ENCODE data around the gene GLT1D1. TPM values are rescaled to one million over a fixed set of nuclear protein-coding genes. Genes with fewer than 3 reads are reported as not detected.

GLT1D1 gene
- polyA plus RNA-seq, 3 donors = 40.6 to 55.6 (median 53.3) TPM

DNA sequence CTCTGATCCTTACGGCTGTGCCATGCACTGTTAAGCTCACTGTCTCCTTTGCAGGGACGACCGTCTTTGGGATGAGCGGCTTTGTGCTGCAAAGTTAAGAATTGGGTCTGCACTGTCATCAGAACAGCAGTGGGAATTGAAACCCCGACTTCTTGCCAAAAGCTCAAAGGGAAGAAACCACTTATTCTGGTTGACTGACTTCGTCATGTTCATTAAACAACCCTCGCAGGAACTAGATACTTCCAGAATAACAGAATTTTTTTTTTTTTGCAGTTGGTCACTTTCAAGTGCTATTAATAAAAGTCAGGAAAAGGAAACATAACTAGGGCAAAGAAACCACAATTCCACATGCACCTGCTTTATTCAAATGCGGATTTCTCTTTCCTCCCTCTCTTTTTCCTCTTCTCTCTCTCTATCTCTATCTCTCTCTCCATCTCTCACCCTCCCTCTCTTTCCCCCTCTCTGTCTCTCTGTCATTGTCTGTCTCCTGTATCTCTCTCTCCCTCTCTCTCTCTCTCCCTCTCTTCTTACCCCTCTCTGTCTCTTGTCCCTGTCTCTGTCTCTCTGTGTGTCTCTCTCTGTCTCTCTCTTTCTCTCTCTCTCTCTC is 12.3 kb upstream of the GLT1D1 start:
- Histone ChIP-seq H3K4me1 (ENCODE audit: control insufficient read depth in 1 of 2, insufficient read depth in 2 of 2, low read length in 2 of 2) (peaks cover 48 to 51% of the 10 kb centered on the region in 2 donors), H3K27ac (ENCODE audit: low read depth in 1 of 2, low read length in 2 of 2) (peak overlapping the region in 1 of 2 donors; percentile 75), H3K4me2 (replicated peaks; ENCODE audit: extremely low read depth, low read length, poor library complexity, severe bottlenecking) (peak overlapping the region; percentile 39), H3K9me3 (replicated peaks in 1 of 2; ENCODE audit: control insufficient read depth in 1 of 2, insufficient read depth in 1 of 2, low read length in 2 of 2) (no peaks in the 10 kb centered on the region), H4K20me1 (ENCODE audit: insufficient read depth, low read length) (no peaks in the 10 kb centered on the region), H3K79me2 (ENCODE audit: insufficient read depth, low read length) (no peaks in the 10 kb centered on the region), H3K27me3 (ENCODE audit: control insufficient read depth in 2 of 2, insufficient read depth in 2 of 2, low read length in 2 of 2) (no peaks in the 10 kb centered on the region), H3K9ac (ENCODE audit: insufficient read depth, low read length, poor library complexity, severe bottlenecking) (peak overlapping the region; percentile 19), H3K36me3 (replicated peaks in 1 of 2; ENCODE audit: control insufficient read depth in 1 of 2, insufficient read depth in 2 of 2, low read length in 2 of 2) (no peaks in the 10 kb centered on the region), H2AFZ (ENCODE audit: insufficient read depth, low read depth, low read length, poor library complexity, severe bottlenecking) (peak overlapping the region; percentile 37), H3K4me3 (replicated peaks in 1 of 3; ENCODE audit: low read depth in 2 of 3, low read length in 3 of 3) (peak overlapping the region in 1 of 3 experiments; percentile 38)
- intact Hi-C loops (cut with micrococcal nuclease) = no loop called here
- TF ChIP-seq, protein P1, sequence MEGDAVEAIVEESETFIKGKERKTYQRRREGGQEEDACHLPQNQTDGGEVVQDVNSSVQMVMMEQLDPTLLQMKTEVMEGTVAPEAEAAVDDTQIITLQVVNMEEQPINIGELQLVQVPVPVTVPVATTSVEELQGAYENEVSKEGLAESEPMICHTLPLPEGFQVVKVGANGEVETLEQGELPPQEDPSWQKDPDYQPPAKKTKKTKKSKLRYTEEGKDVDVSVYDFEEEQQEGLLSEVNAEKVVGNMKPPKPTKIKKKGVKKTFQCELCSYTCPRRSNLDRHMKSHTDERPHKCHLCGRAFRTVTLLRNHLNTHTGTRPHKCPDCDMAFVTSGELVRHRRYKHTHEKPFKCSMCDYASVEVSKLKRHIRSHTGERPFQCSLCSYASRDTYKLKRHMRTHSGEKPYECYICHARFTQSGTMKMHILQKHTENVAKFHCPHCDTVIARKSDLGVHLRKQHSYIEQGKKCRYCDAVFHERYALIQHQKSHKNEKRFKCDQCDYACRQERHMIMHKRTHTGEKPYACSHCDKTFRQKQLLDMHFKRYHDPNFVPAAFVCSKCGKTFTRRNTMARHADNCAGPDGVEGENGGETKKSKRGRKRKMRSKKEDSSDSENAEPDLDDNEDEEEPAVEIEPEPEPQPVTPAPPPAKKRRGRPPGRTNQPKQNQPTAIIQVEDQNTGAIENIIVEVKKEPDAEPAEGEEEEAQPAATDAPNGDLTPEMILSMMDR (IDR thresholded peaks at IDR 0.05) = no peak
- DNase-seq = peak in 2 of 3 donors; percentile 29 to 34
- Mint-ChIP-seq H3K9me3 (peaks cover 0 to 3% (median 0%) of the 10 kb centered on the region in 7 donors), H3K27me3 (ENCODE audit: low read depth in 3 of 3) (peaks cover 0 to 2% (median 2%) of the 10 kb centered on the region in 3 donors), H3K4me1 (peaks cover 46% of the 10 kb centered on the region), H3K27ac (peak overlapping the region; percentile 79 to 95 (median 89)), H3K36me3 (no peaks in the 10 kb centered on the region), H3K4me3 (peak overlapping the region; percentile 20 to 69)
- WGBS (ENCODE audit: insufficient coverage) = 0% methylated on average over 6 of the region's 8 CpGs

DNA sequence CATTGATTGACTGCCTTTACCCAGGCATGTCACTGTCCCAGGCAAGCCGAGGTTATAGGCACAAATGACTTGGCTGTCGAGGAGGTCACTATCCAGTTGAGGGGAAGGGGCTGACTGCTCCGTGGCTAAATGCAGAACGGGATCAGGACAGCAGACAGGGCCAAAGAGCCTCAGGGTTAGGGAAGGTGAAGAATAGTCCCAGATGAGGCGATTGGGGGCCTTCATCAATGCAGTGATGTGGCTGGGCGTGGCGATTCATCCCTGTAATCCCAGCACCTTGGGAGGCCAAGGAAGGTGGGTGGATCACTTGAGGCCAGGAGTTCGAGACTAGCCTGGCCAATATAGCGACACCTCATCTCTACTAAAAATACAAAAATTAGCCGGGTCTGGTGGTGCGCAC is 10.7 kb upstream of the GLT1D1 start:
- no peaks in the 10 kb centered on the region for H3K9me3 ChIP-seq (replicated peaks in 1 of 2; ENCODE audit: control insufficient read depth in 1 of 2, insufficient read depth in 1 of 2, low read length in 2 of 2)
- DNase-seq = no peak
- no peaks in the 10 kb centered on the region for H3K36me3 ChIP-seq (replicated peaks in 1 of 2; ENCODE audit: control insufficient read depth in 1 of 2, insufficient read depth in 2 of 2, low read length in 2 of 2)
- H3K4me1 Mint-ChIP-seq = peaks cover 49% of the 10 kb centered on the region
- H3K9ac ChIP-seq (ENCODE audit: insufficient read depth, low read length, poor library complexity, severe bottlenecking) = no peak overlapping the region
- intact Hi-C loops (cut with micrococcal nuclease) = no loop called here
- H3K27ac ChIP-seq (ENCODE audit: low read depth in 1 of 2, low read length in 2 of 2) = peak overlapping the region; percentile 91 to 93
- H3K27me3 ChIP-seq (ENCODE audit: control insufficient read depth in 2 of 2, insufficient read depth in 2 of 2, low read length in 2 of 2) = no peaks in the 10 kb centered on the region
- peaks cover 0 to 4% (median 2%) of the 10 kb centered on the region in 3 donors for H3K27me3 Mint-ChIP-seq (ENCODE audit: low read depth in 3 of 3)
- H3K4me1 ChIP-seq (ENCODE audit: control insufficient read depth in 1 of 2, insufficient read depth in 2 of 2, low read length in 2 of 2) = peaks cover 53 to 56% of the 10 kb centered on the region in 2 donors
- no peak overlapping the region for H3K4me3 Mint-ChIP-seq
- 100% methylated on average over 3 of the region's 11 CpGs for WGBS (ENCODE audit: insufficient coverage)
- H3K36me3 Mint-ChIP-seq = peaks cover 0 to 2% of the 10 kb centered on the region in 2 donors
- no peaks in the 10 kb centered on the region for H4K20me1 ChIP-seq (ENCODE audit: insufficient read depth, low read length)
- no peak overlapping the region for H2AFZ ChIP-seq (ENCODE audit: insufficient read depth, low read depth, low read length, poor library complexity, severe bottlenecking)
- no peaks in the 10 kb centered on the region for H3K79me2 ChIP-seq (ENCODE audit: insufficient read depth, low read length)
- H3K4me2 ChIP-seq (replicated peaks; ENCODE audit: extremely low read depth, low read length, poor library complexity, severe bottlenecking) = no peak overlapping the region
- H3K4me3 ChIP-seq (replicated peaks in 1 of 3; ENCODE audit: low read depth in 2 of 3, low read length in 3 of 3) = no peak overlapping the region
- TF ChIP-seq, protein P1 (IDR thresholded peaks at IDR 0.05) = no peak
- H3K9me3 Mint-ChIP-seq = peaks cover 0 to 10% (median 2%) of the 10 kb centered on the region in 7 donors
- peak overlapping the region; percentile 75 to 98 (median 95) for H3K27ac Mint-ChIP-seq

All from CD14-positive monocyte (primary cell).